Measurements from ENCODE around the gene C6orf136.

- TF ChIP-seq MXI1 (IDR thresholded peaks at IDR 0.05; ENCODE audit: low read depth, low read length) (0 out of 2 replicates have a peak, but pooled peaks have one; percentile 40), SMARCA5 (IDR thresholded peaks at IDR 0.05) (no peak), BACH1 (IDR thresholded peaks at IDR 0.05; ENCODE audit: borderline replicate concordance) (0 out of 2 replicates have a peak, but pooled peaks have one; percentile 73), CBFB (IDR thresholded peaks at IDR 0.05; ENCODE audit: low read depth) (no peak), REST (IDR thresholded peaks at IDR 0.05; ENCODE audit: low read depth, low read length) (no peak), CTCF (IDR thresholded peaks at IDR 0.05 in 2 of 3, conservative IDR thresholded peaks at IDR 0.05 in 1 of 3; ENCODE audit: control insufficient read depth in 2 of 3, extremely low read depth in 1 of 3, insufficient read depth in 1 of 3, low read depth in 3 of 3, low read length in 3 of 3) (no peak)
These were observed 30.7 kb upstream of the C6orf136 start for GRCh38 chr6:30615958-30616810.
